ENCODE data around the gene C1GALT1C1L.
"Not testable (repeated sequence)": the region's sequence is repeated elsewhere in the genome, so short reads cannot be mapped to it uniquely, and the experiment has no call there.

Gene C1GALT1C1L

GRCh38 chr2:43648994-43649701 is 27.1 kb downstream of the C1GALT1C1L start:
- no peak for DNase-seq

GRCh38 chr2:43643680-43644079 is 32.5 kb downstream of the C1GALT1C1L start:
- DNase-seq = no peak

- DNase-seq = no peak
These were observed 33.9 kb downstream of the C1GALT1C1L start for GRCh38 chr2:43642363-43642762.

- peak; percentile 89 for DNase-seq
These were observed 39.0 kb downstream of the C1GALT1C1L start, which contains the start of gene PLEKHH2 for GRCh38 chr2:43637030-43637803. TSS of gene PLEKHH2 (plus strand) at chr2:43637260. CDS start at chr2:43644674, 7,414 bp downstream.

- DNase-seq = no peak
These were observed 39.6 kb downstream of the C1GALT1C1L start for GRCh38 chr2:43636621-43637020.

- DNase-seq = not testable (repeated sequence)
These were observed 40.1 kb downstream of the C1GALT1C1L start for GRCh38 chr2:43636153-43636552.

GRCh38 chr2:43634604-43635306 is 41.5 kb downstream of the C1GALT1C1L start:
- DNase-seq = no peak

GRCh38 chr2:43631618-43632317 is 44.5 kb downstream of the C1GALT1C1L start:
- no peak for DNase-seq
